Activated B cell treated with CpG ODN at 0.5 μM for 24 hours (primary cell): ENCODE results near the gene MYMK. TPM values are rescaled to one million over a fixed set of nuclear protein-coding genes. Genes with fewer than 3 reads are reported as not detected.

Source experiments
- ATAC-seq: fragments of 200-7000 bp; cut with Tn5 transposase; one replicate; pipeline ENCODE4 v1.10.0; 2021; ENCODE audit warnings: low read depth, mild to moderate bottlenecking, moderate library complexity
- CTCF ChIA-PET: fragments of 350-600 bp; sonication (Branson Sonifier 250); formaldehyde crosslinking; loops from one replicate; lab custom pipeline; 2021; ENCODE audit warnings: antibody characterized with exemption; lab: Charles Lee
- POLR2A ChIA-PET: fragments of 350-600 bp; sonication (Branson Sonifier 250); formaldehyde crosslinking; loops from one replicate; lab custom pipeline; 2021; ENCODE audit warnings: antibody characterized with exemption; lab: Charles Lee
- DNase-seq: peaks from one replicate; pipeline ENCODE4 v3.0.0; 2022
- H3K27ac Mint-ChIP-seq: one replicate; pipeline ENCODE4 v1.8.0; 2020; ENCODE audit warnings: mixed read lengths
- H3K27me3 Mint-ChIP-seq: one replicate; pipeline ENCODE4 v1.8.0; 2021; ENCODE audit warnings: mixed read lengths
- H3K36me3 Mint-ChIP-seq: one replicate; pipeline ENCODE4 v1.8.0; 2021; ENCODE audit warnings: low read depth, mixed read lengths
- H3K4me1 Mint-ChIP-seq: one replicate; pipeline ENCODE4 v1.8.0; 2021; ENCODE audit warnings: mixed read lengths
- H3K4me3 Mint-ChIP-seq: one replicate; pipeline ENCODE4 v1.8.0; 2020; ENCODE audit warnings: mild to moderate bottlenecking, mixed read lengths
- H3K9me3 Mint-ChIP-seq: one replicate; pipeline ENCODE4 v1.8.0; 2020; ENCODE audit warnings: mixed read lengths
- intact Hi-C: fragments of 100-400 bp; cut with micrococcal nuclease; formaldehyde crosslinking; loops from one replicate; pipeline ENCODE4 v1.15.1; 2024
- total RNA-seq: library from RNA; stranded (reverse); gene quantifications from 2 replicates; pipeline ENCODE4 v1.2.3, GENCODE V29; 2022
- TF ChIP-seq, protein P1 (sequence below): fragments of 200-600 bp; IDR thresholded peaks from one replicate; pipeline ENCODE4 v1.8.0; 2022; ENCODE audit warnings: antibody characterized with exemption, mild to moderate bottlenecking

MYMK gene
- total RNA-seq, 1 donor from 2014 or later: not detected

DNA sequence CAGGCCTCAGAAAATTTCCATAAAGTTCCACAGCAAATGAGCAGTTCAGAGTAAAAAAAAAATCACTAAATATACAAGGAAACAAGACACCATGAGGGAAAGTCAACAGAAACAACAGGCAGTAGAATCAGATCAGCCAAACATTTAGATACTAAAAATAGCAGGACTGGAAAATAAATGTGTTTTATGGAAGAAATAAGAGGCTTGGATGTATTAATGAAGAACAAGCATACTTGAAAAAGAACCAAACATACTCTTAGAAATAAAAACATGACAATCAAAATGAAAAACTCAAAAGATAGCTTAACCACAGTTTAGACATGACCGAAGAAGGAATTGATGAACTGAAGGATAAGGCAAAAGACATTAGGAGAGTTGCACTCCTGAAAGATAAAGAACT, 22.6 kb downstream of the MYMK start:
- no peak overlapping the region for H3K4me3 Mint-ChIP-seq
- DNase-seq (no peak), ATAC-seq (no peak)
- intact Hi-C loops: no loop called here
- TF ChIP-seq, protein P1, sequence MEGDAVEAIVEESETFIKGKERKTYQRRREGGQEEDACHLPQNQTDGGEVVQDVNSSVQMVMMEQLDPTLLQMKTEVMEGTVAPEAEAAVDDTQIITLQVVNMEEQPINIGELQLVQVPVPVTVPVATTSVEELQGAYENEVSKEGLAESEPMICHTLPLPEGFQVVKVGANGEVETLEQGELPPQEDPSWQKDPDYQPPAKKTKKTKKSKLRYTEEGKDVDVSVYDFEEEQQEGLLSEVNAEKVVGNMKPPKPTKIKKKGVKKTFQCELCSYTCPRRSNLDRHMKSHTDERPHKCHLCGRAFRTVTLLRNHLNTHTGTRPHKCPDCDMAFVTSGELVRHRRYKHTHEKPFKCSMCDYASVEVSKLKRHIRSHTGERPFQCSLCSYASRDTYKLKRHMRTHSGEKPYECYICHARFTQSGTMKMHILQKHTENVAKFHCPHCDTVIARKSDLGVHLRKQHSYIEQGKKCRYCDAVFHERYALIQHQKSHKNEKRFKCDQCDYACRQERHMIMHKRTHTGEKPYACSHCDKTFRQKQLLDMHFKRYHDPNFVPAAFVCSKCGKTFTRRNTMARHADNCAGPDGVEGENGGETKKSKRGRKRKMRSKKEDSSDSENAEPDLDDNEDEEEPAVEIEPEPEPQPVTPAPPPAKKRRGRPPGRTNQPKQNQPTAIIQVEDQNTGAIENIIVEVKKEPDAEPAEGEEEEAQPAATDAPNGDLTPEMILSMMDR: no peak
- no peak overlapping the region for H3K27ac Mint-ChIP-seq
- POLR2A ChIA-PET: no interaction called here
- no peaks in the 10 kb centered on the region for H3K36me3 Mint-ChIP-seq
- CTCF ChIA-PET: no interaction called here
- H3K9me3 Mint-ChIP-seq: peaks cover 20% of the 10 kb centered on the region
- H3K4me1 Mint-ChIP-seq: no peaks in the 10 kb centered on the region
- H3K27me3 Mint-ChIP-seq: peaks cover 22% of the 10 kb centered on the region

DNA sequence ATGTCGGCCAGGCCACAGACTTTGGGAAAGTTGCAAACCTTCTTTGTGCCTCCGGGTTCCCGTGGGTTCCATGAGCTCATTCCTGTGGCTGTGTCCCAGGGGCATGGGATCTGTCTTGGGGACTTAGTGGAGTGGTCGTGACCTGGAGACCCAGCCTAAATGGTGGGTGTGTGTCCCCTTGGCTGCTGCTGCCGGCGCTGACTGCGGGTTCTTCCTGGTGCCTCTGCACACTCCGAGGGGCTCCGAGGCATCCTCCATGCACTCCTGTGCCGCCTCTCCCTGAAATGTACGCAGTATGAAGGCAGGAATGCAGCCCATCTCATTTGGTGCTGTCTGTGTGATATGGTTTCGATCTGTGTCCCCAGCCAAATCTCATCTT, 24.9 kb downstream of the MYMK start:
- Mint-ChIP-seq H3K27ac (no peak overlapping the region), H3K36me3 (no peaks in the 10 kb centered on the region), H3K9me3 (peaks cover 20% of the 10 kb centered on the region), H3K4me1 (no peaks in the 10 kb centered on the region), H3K4me3 (no peak overlapping the region), H3K27me3 (peaks cover 17% of the 10 kb centered on the region)
- DNase-seq: no peak
- ATAC-seq: no peak
- ChIA-PET CTCF (no interaction called here), POLR2A (no interaction called here)
- TF ChIP-seq, protein P1: no peak
- intact Hi-C loops: no loop called here

DNA sequence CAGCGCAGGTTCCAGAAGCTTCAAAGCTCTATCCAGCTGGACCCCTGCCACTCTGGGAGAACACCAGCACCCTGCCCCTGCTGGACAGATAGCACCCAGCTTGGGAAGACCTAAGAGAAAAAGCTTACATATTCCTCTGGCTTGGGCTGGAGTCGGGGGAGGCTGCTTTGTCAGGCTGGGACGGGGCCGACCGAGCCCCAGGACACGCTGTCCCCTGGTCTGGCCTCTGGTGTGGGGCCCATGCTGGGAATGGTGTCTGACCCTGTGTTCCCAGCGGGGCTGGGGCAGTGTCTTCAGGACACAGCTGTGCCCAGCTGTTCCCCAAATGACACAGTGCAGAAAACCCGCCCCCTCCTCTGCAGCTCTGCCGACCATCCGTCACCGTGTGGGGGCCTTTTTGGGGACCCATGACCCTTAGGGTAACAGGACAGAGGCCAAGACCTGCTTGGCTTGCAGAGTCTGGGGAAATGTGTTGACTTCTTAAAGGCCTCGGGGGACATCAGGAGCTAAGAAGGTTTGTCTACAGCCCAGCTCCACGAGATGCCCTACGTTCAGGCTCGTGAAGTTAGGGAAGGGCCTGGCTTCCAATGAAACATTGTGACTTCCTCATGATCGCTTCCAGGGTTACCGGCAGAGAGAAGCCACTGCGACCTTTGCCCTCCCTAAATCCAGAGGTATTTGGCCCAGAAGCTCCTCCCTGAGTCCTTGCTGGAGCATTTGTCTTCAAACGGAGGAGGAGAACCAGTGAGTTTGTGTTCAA, 25.4 kb downstream of the MYMK start:
- POLR2A ChIA-PET: no interaction called here
- no peaks in the 10 kb centered on the region for H3K4me1 Mint-ChIP-seq
- ATAC-seq (no peak), DNase-seq (no peak)
- H3K27me3 Mint-ChIP-seq: peaks cover 15% of the 10 kb centered on the region
- TF ChIP-seq, protein P1: no peak
- intact Hi-C loops: no loop called here
- H3K9me3 Mint-ChIP-seq: peaks cover 20% of the 10 kb centered on the region
- no peak overlapping the region for H3K4me3 Mint-ChIP-seq
- H3K36me3 Mint-ChIP-seq: no peaks in the 10 kb centered on the region
- CTCF ChIA-PET: no interaction called here
- no peak overlapping the region for H3K27ac Mint-ChIP-seq

DNA sequence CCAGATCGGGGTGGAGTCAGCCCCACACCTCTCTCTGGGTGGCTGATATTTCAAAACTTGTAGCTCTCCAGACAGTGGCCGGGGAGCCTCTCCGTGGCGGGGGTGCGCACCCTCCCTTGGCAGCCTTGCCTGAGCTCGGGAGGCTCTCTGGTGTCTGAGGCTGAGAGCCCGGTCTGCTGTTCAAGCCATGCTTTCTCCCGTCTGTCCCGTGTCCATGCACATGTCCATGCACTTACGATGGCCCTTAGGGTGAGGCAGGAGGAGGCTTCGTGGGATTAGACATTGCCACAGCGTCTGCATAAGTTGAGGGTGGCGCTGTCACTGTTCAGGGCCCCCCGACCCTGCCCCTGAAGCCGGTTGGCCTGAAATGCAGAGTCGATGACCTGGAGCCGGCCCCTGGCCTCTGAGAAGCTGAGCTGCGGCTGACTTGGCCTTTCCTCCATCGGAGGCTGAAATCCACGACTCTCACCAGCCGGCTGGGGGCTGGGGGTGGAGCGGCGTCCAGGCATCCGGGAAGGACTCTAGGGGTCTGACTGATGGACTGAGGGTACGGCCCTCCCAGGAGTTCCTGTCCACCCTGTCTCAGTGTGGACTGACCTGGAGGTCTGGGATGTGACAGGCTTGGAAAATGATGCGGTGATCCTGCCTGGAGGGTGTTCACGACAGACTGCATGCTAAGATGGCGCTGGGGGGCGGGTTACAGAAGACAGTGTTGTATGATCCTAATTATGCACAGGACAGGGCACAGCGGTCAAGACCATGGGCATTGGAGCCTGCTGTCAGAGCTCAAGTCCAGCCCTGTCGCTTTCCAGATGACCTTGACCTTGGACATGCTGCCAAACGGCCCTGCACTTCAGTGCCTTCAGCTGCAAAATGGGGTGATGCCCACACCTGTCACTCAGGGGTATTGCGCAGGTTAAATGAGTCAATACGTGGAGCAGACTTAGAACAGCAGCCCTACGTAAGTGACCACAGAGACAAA, 27.6 kb downstream of the MYMK start:
- Mint-ChIP-seq H3K27me3 (peaks cover 7% of the 10 kb centered on the region), H3K36me3 (no peaks in the 10 kb centered on the region), H3K4me3 (no peak overlapping the region), H3K4me1 (no peaks in the 10 kb centered on the region), H3K27ac (no peak overlapping the region), H3K9me3 (peaks cover 9% of the 10 kb centered on the region)
- ChIA-PET CTCF (interaction anchor here (0.9 kb wide), 1 partner anchor 11 kb away, joined by 3 read pairs; no protein-coding TSS in a partner anchor), POLR2A (no interaction called here)
- intact Hi-C loops: no loop called here
- no peak for ATAC-seq
- no peak for DNase-seq
- TF ChIP-seq, protein P1: no peak
